Measurements from ENCODE around the gene CNTF. TPM values are rescaled to one million over a fixed set of nuclear protein-coding genes. Genes with fewer than 3 reads are reported as not detected.

CNTF gene
- total and polyA plus RNA-seq, 2 experiments from 2014 or later = 3.1 TPM; not detected in 1

DNA sequence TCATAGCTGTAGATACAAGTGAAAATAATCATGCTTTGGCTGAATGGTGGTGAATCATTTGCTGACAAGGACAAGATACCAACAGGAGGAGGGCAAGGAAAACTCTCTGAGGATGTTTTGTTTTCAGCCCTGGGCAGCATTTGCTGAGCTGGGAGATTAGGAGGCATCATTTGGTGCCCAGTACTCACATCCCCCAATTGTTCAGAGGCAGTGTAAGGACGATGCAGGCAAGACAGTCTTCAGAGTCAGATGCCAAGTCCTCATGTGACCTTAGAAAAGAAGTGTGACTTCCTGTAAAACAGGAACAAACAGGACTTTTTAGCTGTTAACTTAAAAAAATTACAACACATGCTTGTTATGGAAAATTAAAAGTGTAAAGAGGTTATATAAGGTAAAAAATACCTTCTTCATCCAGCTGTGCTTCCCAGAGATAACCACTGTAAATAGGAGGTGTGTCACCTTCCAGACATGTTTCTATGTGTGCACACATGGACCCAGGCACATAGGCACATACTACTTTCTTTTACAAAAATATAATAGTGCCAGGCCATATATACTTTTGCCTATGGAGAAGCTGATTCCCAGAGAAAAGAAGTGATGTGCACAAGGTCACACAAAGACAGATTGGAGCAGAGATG lies 18.0 kb downstream of the CNTF start:
- DNase-seq (ENCODE audit: low spot score) = no peak
- H3K4me2 ChIP-seq = no peak overlapping the region
- no peak overlapping the region for H3K4me3 ChIP-seq
- H3K9me2 ChIP-seq (replicated peaks; ENCODE audit: insufficient read depth) = no peaks in the 10 kb centered on the region
- H3K27me3 ChIP-seq = no peaks in the 10 kb centered on the region
- peaks cover 3% of the 10 kb centered on the region for H3K4me1 ChIP-seq (ENCODE audit: insufficient read depth)
- H3K9me3 ChIP-seq (ENCODE audit: low read depth) = no peaks in the 10 kb centered on the region
- no peaks in the 10 kb centered on the region for H3K79me2 ChIP-seq
- H2AFZ ChIP-seq = no peak overlapping the region
- WGBS (ENCODE audit: low lambda C conversion rate, missing lambda C conversion rate) = 50% methylated on average over 1 of the region's 1 CpG
- no peaks in the 10 kb centered on the region for H4K20me1 ChIP-seq (ENCODE audit: insufficient read depth, poor library complexity, severe bottlenecking)
- TF ChIP-seq, protein P1, sequence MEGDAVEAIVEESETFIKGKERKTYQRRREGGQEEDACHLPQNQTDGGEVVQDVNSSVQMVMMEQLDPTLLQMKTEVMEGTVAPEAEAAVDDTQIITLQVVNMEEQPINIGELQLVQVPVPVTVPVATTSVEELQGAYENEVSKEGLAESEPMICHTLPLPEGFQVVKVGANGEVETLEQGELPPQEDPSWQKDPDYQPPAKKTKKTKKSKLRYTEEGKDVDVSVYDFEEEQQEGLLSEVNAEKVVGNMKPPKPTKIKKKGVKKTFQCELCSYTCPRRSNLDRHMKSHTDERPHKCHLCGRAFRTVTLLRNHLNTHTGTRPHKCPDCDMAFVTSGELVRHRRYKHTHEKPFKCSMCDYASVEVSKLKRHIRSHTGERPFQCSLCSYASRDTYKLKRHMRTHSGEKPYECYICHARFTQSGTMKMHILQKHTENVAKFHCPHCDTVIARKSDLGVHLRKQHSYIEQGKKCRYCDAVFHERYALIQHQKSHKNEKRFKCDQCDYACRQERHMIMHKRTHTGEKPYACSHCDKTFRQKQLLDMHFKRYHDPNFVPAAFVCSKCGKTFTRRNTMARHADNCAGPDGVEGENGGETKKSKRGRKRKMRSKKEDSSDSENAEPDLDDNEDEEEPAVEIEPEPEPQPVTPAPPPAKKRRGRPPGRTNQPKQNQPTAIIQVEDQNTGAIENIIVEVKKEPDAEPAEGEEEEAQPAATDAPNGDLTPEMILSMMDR (IDR thresholded peaks at IDR 0.05; ENCODE audit: poor library complexity) = no peak
- TF ChIP-seq EZH2phosphoT487 (IDR thresholded peaks at IDR 0.05; ENCODE audit: low read depth, severe bottlenecking, unreplicated experiment) = no peak
- H3K27ac ChIP-seq = no peak overlapping the region
- no peaks in the 10 kb centered on the region for H3K36me3 ChIP-seq (replicated peaks; ENCODE audit: insufficient read depth, low read depth)

DNA sequence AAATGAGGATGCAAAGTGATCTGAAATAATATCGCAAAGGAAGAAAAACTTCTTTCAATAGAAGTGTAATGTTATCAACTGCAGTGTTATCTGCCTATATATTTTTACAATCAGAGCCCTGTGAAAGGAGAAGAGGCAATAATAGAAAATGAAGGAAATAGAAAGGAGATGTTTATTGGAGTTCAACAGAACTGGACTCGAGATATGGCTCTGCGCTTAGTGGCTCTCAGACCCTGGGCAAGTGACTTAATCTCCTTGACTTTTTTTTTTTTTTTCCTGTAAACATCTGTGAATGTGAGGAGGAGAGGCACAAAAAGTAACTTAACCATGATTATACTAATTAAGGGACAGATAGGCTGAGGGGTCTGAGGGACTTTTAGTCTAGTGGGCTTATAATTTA lies 18.9 kb downstream of the CNTF start:
- Histone ChIP-seq H4K20me1 (ENCODE audit: insufficient read depth, poor library complexity, severe bottlenecking) (no peaks in the 10 kb centered on the region), H3K36me3 (replicated peaks; ENCODE audit: insufficient read depth, low read depth) (no peaks in the 10 kb centered on the region), H2AFZ (no peak overlapping the region), H3K9me2 (replicated peaks; ENCODE audit: insufficient read depth) (no peaks in the 10 kb centered on the region), H3K9me3 (ENCODE audit: low read depth) (no peaks in the 10 kb centered on the region), H3K27ac (no peak overlapping the region), H3K27me3 (no peaks in the 10 kb centered on the region), H3K79me2 (no peaks in the 10 kb centered on the region), H3K4me2 (no peak overlapping the region), H3K4me1 (ENCODE audit: insufficient read depth) (peaks cover 3% of the 10 kb centered on the region), H3K4me3 (no peak overlapping the region)
- no peak for TF ChIP-seq EZH2phosphoT487 (IDR thresholded peaks at IDR 0.05; ENCODE audit: low read depth, severe bottlenecking, unreplicated experiment)
- TF ChIP-seq, protein P1 (IDR thresholded peaks at IDR 0.05; ENCODE audit: poor library complexity) = no peak
- TF ChIP-seq EZH2 (IDR thresholded peaks at IDR 0.05; ENCODE audit: borderline replicate concordance) = no peak
- DNase-seq (ENCODE audit: low spot score) = no peak
- WGBS (ENCODE audit: low lambda C conversion rate, missing lambda C conversion rate) = 84% methylated on average over 3 of the region's 3 CpGs

DNA sequence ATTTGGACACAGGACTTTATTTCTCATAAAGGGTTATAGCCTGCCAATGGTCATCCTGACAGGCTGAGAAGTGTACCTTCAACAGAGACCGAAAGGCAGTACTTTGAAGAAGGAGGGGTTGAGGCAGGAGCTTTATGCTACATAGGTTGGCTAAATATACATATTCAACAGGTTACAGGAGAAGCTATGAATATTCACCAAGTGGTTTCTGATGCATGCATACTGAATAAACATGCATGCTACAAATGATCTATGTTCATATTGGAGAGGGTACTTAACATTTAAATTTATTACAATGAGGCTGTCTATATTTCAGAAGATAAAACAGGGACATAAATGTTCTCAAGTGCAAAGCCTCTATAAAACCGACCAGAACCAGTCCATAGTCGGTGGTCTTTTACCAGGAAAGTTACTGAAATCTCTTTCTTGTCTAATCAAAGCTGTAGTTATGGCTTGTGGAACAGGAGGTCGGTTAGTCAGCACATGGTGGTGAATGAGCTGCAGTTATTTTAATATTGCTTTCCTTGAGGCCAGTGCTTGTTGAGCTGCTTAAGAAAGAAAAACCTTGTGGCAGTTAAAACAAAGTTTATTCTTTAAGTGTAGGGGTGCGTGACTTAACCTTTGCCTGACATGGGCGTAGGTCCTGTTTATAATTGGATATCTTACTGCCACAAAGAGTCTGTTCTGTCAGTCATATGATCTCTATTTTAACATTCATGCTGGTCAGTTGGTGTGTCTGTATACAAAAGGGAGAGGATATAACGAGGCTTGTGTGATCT lies 19.5 kb downstream of the CNTF start:
- DNase-seq (ENCODE audit: low spot score) = no peak
- Histone ChIP-seq H3K9me2 (replicated peaks; ENCODE audit: insufficient read depth) (no peaks in the 10 kb centered on the region), H3K27ac (peak overlapping the region; percentile 27), H3K4me2 (no peak overlapping the region), H3K36me3 (replicated peaks; ENCODE audit: insufficient read depth, low read depth) (no peaks in the 10 kb centered on the region), H3K79me2 (no peaks in the 10 kb centered on the region), H2AFZ (no peak overlapping the region), H4K20me1 (ENCODE audit: insufficient read depth, poor library complexity, severe bottlenecking) (no peaks in the 10 kb centered on the region), H3K4me1 (ENCODE audit: insufficient read depth) (peaks cover 3% of the 10 kb centered on the region), H3K9me3 (ENCODE audit: low read depth) (no peaks in the 10 kb centered on the region), H3K4me3 (no peak overlapping the region), H3K27me3 (no peaks in the 10 kb centered on the region)
- WGBS (ENCODE audit: low lambda C conversion rate, missing lambda C conversion rate) = 64% methylated on average over 7 of the region's 7 CpGs
- TF ChIP-seq EZH2 (IDR thresholded peaks at IDR 0.05; ENCODE audit: borderline replicate concordance) = no peak
- TF ChIP-seq, protein P1 (IDR thresholded peaks at IDR 0.05; ENCODE audit: poor library complexity) = no peak
- TF ChIP-seq EZH2phosphoT487 (IDR thresholded peaks at IDR 0.05; ENCODE audit: low read depth, severe bottlenecking, unreplicated experiment) = no peak
